Pancreas (tissue), 10 donors: ENCODE measurements around the gene TCF7L2. TPM values are rescaled to one million over a fixed set of nuclear protein-coding genes. Genes with fewer than 3 reads are reported as not detected.
"Not testable (repeated sequence)": the region's sequence is repeated elsewhere in the genome, so short reads cannot be mapped to it uniquely, and the experiment has no call there.

Experiments
- ATAC-seq, 4 donors: fragments of 200-7000 bp; cut with Tn5 transposase; one replicate each; pipeline versions ENCODE4 v1.8.0 to v1.9.1; 2020; ENCODE audit warnings: mild to moderate bottlenecking in 4 of 4, moderate library complexity in 4 of 4
- DNase-seq, 6 donors: peaks; one replicate each; pipeline ENCODE4 v3.0.0-alpha.2; 2020
- FAIRE-seq: peaks from 2 replicates; lab custom pipeline; 2012; peaks lifted over from hg19 to GRCh38; lab: Jason Lieb, UNC
- H3K27ac ChIP-seq, 4 donors: fragments of 200-600 bp; sonication (generic); 1 replicate in 3 of 4; 2 replicates in 1 of 4; pipeline versions ENCODE4 v1.5.0 to v1.8.0; 2020
- H3K27me3 ChIP-seq, 4 donors: fragments of 200-600 bp; one replicate each; pipeline ENCODE4 v1.8.0; 2021
- H3K36me3 ChIP-seq, 3 donors: fragments of 200-600 bp; sonication (generic) in 1 of 3; one replicate each; pipeline versions ENCODE4 v1.5.0 to v1.8.0; 2020 to 2021
- H3K4me1 ChIP-seq, 3 donors: fragments of 200-600 bp; one replicate each; pipeline ENCODE4 v1.8.0; 2021
- H3K4me3 ChIP-seq, 4 donors: fragments of 200-600 bp; sonication (generic) in 2 of 4; one replicate each; pipeline versions ENCODE4 v1.5.0 to v1.8.0; 2020 to 2021
- H3K9me3 ChIP-seq, 4 donors: fragments of 200-600 bp; one replicate each; pipeline ENCODE4 v1.8.0; 2021
- CTCF ChIP-seq, 4 donors: fragments of 200-600 bp; sonication (generic) in 3 of 4; IDR thresholded peaks; one replicate each; pipeline versions ENCODE4 v1.5.0 to v1.8.0; 2021; ENCODE audit warnings: antibody characterized with exemption in 4 of 4
- WGBS, 2 donors: extraction: QIAGEN DNeasy Blood & Tissue Kit; methylation state at CpG; one replicate each; pipeline ENCODE4 v1.1.7; 2013; 5-methylcytosine and 5-hydroxymethylcytosine counted together
- intact Hi-C, 3 donors: fragments of 100-400 bp; cut with DNase I; formaldehyde crosslinking; loops; one replicate each; pipeline versions ENCODE4 v1.11.1 to v1.14.2; 2022
- polyA plus RNA-seq, 2 donors: library from polyadenylated mRNA; stranded (reverse); fragments of 200-250 nt; gene quantifications; one replicate each; pipeline ENCODE4 v1.2.3, GENCODE V29; 2013
- total RNA-seq, 6 donors: library from RNA; stranded (reverse); fragmentation: NEBNext Ultra II Directional in 4 of 6; extraction: Animal tissue kit (Norgen Biotek cat#: 25700) in 4 of 6; gene quantifications; one replicate each; pipeline versions ENCODE4 v1.2.1 to v1.2.4, GENCODE V29; 2021 to 2023
- donor health status: healthy with polysubstance abuse.
- donor health status: DM: no; HTN: no; CAD: no; lungs with moderate emphysema.
- donor health status: DM: no; HTN: no; CAD: no.
- donor health status: control.
- donor health status: control.
- donor health status: Bipolar disorder and iron deficiency.
- donor health status: DM: yes; HTN: yes; CAD: no.
- donor health status: DM: no; HTN: no; CAD: no.
- donor health status: DM: no; HTN: no; CAD: no.
- donor health status: DM: yes; HTN: yes; CAD: no.

The TCF7L2 gene
- total and polyA plus RNA-seq, 8 donors = 7.9 to 22.3 (median 11.6) TPM

- no peaks in the 10 kb centered on the region for H3K9me3 ChIP-seq
- H3K4me1 ChIP-seq = peaks cover 11 to 32% (median 18%) of the 10 kb centered on the region in 3 donors
- H3K27me3 ChIP-seq = no peaks in the 10 kb centered on the region
- no peak for DNase-seq
- FAIRE-seq = no peak
- H3K4me3 ChIP-seq = no peak overlapping the region
- intact Hi-C loops = no loop called here
- H3K27ac ChIP-seq = no peak overlapping the region
- no peaks in the 10 kb centered on the region for H3K36me3 ChIP-seq
- 77 to 79% methylated on average over 15 of the region's 15 CpGs for WGBS, 2 donors
- no peak for ATAC-seq
- peak in 1 of 4 donors; percentile 20 for TF ChIP-seq CTCF (IDR thresholded peaks at IDR 0.05)
These were observed 158.3 kb downstream of the TCF7L2 start for GRCh38 chr10:113108194-113108835.

GRCh38 chr10:113108948-113109347, 158.9 kb downstream of the TCF7L2 start:
- DNase-seq = no peak
- no peaks in the 10 kb centered on the region for H3K27me3 ChIP-seq
- H3K9me3 ChIP-seq = no peaks in the 10 kb centered on the region
- WGBS, 2 donors = 94 to 97% methylated on average over 8 of the region's 8 CpGs
- TF ChIP-seq CTCF (IDR thresholded peaks at IDR 0.05) = no peak
- no peak overlapping the region for H3K4me3 ChIP-seq
- FAIRE-seq = no peak
- H3K4me1 ChIP-seq = peaks cover 17 to 39% (median 25%) of the 10 kb centered on the region in 3 donors
- no peak for ATAC-seq
- no peaks in the 10 kb centered on the region for H3K36me3 ChIP-seq
- H3K27ac ChIP-seq = no peak overlapping the region
- intact Hi-C loops = no loop called here

- FAIRE-seq, DNase-seq, H3K36me3 ChIP-seq, H3K4me3 ChIP-seq, H3K27me3 ChIP-seq, intact Hi-C loops, H3K27ac ChIP-seq, H3K9me3 ChIP-seq, ATAC-seq: not testable (repeated sequence)
- 93 to 96% methylated on average over 4 of the region's 4 CpGs for WGBS, 2 donors
- peaks cover 17 to 44% (median 30%) of the 10 kb centered on the region in 3 donors for H3K4me1 ChIP-seq
These were observed 159.4 kb downstream of the TCF7L2 start for GRCh38 chr10:113109482-113109881.

- WGBS, 2 donors = 94 to 99% methylated on average over 3 of the region's 3 CpGs
- ATAC-seq (no peak), FAIRE-seq (no peak), DNase-seq (no peak)
- no peaks in the 10 kb centered on the region for H3K27me3 ChIP-seq
- intact Hi-C loops = no loop called here
- H3K36me3 ChIP-seq = no peaks in the 10 kb centered on the region
- H3K9me3 ChIP-seq = no peaks in the 10 kb centered on the region
- H3K4me1 ChIP-seq = peaks cover 17 to 49% (median 46%) of the 10 kb centered on the region in 3 donors
- H3K27ac ChIP-seq = peak overlapping the region in 2 of 4 donors; percentile 63 to 71
- TF ChIP-seq CTCF (IDR thresholded peaks at IDR 0.05) = no peak
- no peak overlapping the region for H3K4me3 ChIP-seq
These were observed 161.2 kb downstream of the TCF7L2 start for GRCh38 chr10:113111260-113111659.

GRCh38 chr10:113111900-113112853, 162.1 kb downstream of the TCF7L2 start:
- ATAC-seq = peak; percentile 70 to 89 (median 84)
- Histone ChIP-seq H3K4me3 (no peak overlapping the region), H3K4me1 (peaks cover 21 to 47% (median 46%) of the 10 kb centered on the region in 3 donors), H3K9me3 (no peaks in the 10 kb centered on the region), H3K27ac (peak overlapping the region in 3 of 4 donors; percentile 56 to 71 (median 63)), H3K36me3 (no peaks in the 10 kb centered on the region), H3K27me3 (no peaks in the 10 kb centered on the region)
- 52 to 53% methylated on average over 12 of the region's 12 CpGs for WGBS, 2 donors
- peak in 4 of 6 donors; percentile 52 to 78 (median 70) for DNase-seq
- no peak for TF ChIP-seq CTCF (IDR thresholded peaks at IDR 0.05)
- FAIRE-seq = no peak
- intact Hi-C loops = no loop called here
